ENCODE data around the gene PSORS1C1. TPM values are rescaled to one million over a fixed set of nuclear protein-coding genes. Genes with fewer than 3 reads are reported as not detected.
"Not testable (repeated sequence)": the region's sequence is repeated elsewhere in the genome, so short reads cannot be mapped to it uniquely, and the experiment has no call there.

The PSORS1C1 gene
- total and polyA plus RNA-seq, 4 experiments from 2014 or later, result 0.60 TPM; not detected in 3

GRCh38 chr6:31163922-31164321, 49.3 kb downstream of the PSORS1C1 start:
- no peak for DNase-seq
- Histone ChIP-seq H3K4me1 (ENCODE audit: insufficient read depth, low read length) (peaks cover 13% of the 10 kb centered on the region), H3K27me3 (ENCODE audit: insufficient read depth, low read length) (no peaks in the 10 kb centered on the region), H3K4me3 (ENCODE audit: low read length in 2 of 2) (no peak overlapping the region), H3K36me3 (ENCODE audit: insufficient read depth, low read length) (no peaks in the 10 kb centered on the region), H3K27ac (ENCODE audit: low read depth, low read length) (no peak overlapping the region), H3K9me3 (ENCODE audit: control insufficient read depth in 1 of 2, low read length in 2 of 2) (no peaks in the 10 kb centered on the region)
- ChIA-PET CTCF (ENCODE audit: partially characterized antibody) (no interaction called here), POLR2A (ENCODE audit: partially characterized antibody) (no interaction called here)
- Mint-ChIP-seq H3K27ac (no peak overlapping the region), H3K4me1 (peaks cover 10 to 13% (median 12%) of the 10 kb centered on the region in 4 donors), H3K4me3 (no peak overlapping the region), H3K27me3 (no peaks in the 10 kb centered on the region), H3K36me3 (no peaks in the 10 kb centered on the region), H3K9me3 (no peaks in the 10 kb centered on the region)
- intact Hi-C loops (cut with micrococcal nuclease), result no loop called here

DNA sequence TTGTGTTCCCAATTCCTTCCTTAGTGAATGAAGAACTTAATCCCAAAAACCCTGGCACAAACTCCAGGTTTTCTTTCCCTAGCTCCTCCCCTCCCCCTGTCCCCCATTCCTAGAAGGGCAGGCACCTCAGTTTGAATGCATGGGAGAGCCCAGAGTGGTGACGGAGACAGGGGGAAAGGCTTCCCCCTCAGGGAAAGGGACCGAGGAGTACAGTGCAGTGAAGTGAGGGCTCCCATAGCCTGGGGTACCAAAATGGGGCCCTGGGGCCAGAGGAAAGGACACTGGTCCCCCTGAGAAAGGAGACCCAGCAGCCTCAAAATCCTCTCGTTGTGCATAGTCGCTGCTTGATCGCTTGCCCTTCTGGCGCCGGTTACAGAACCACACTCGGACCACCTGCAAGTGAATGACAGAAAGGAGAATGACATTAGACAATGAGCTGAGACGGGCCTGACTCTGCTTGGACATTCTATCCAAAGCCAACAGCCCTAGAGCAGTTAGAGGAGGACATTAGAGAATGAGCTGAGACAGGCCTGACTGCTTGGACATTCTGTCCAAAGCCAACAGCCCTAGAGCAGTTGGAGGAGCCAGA, 50.0 kb downstream of the PSORS1C1 start:
- H3K4me1 Mint-ChIP-seq; intact Hi-C loops (cut with micrococcal nuclease); H3K36me3 Mint-ChIP-seq; H3K36me3 ChIP-seq (ENCODE audit: insufficient read depth, low read length); H3K9me3 ChIP-seq (ENCODE audit: control insufficient read depth in 1 of 2, low read length in 2 of 2); H3K4me3 ChIP-seq (ENCODE audit: low read length in 2 of 2); H3K4me1 ChIP-seq (ENCODE audit: insufficient read depth, low read length); H3K27me3 Mint-ChIP-seq; H3K27ac ChIP-seq (ENCODE audit: low read depth, low read length); H3K9me3 Mint-ChIP-seq; CTCF ChIA-PET (ENCODE audit: partially characterized antibody); H3K27me3 ChIP-seq (ENCODE audit: insufficient read depth, low read length); DNase-seq: not testable (repeated sequence)
- H3K27ac Mint-ChIP-seq, result peak overlapping the region in 3 of 7 donors; percentile 19 to 43 (median 30)
- peak overlapping the region in 2 of 8 donors; percentile 32 to 34 for H3K4me3 Mint-ChIP-seq
- POLR2A ChIA-PET (ENCODE audit: partially characterized antibody), result interaction anchor here (1.0 kb wide), 1 partner anchor 32 kb away, joined by 3 read pairs; no protein-coding TSS in a partner anchor

DNA sequence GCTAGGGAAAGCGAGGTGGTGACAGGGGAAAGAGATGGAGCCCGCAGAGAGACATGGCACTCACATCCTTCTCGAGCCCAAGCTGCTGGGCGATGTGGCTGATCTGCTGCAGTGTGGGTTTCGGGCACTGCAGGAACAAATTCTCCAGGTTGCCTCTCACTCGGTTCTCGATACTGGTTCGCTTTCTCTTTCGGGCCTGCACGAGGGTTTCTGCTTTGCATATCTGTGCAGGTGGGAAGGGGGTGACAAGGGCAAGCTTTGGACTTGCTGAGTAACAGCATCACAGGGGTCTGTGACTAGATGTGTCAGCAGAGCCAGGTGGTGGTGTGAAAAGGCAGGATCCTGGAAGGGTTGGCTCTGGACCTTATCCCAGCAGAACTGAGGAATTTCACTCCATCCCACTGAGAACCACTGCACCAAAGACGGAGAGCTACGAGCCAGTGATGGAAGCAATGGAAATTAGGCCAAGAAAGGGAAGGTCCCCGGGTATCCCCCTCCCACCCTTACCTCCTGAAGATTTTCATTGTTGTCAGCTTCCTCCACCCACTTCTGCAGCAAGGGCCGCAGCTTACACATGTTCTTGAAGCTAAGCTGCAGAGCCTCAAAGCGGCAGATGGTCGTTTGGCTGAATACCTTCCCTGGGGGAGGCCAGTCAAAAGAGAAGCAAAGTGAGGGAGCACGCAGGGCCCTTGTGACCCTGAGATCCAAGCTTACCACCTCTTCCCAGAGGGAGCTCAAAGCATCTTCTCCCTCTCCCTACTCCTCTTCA, 50.6 kb downstream of the PSORS1C1 start:
- H3K36me3 Mint-ChIP-seq; H3K4me3 ChIP-seq (ENCODE audit: low read length in 2 of 2); H3K36me3 ChIP-seq (ENCODE audit: insufficient read depth, low read length); H3K27ac ChIP-seq (ENCODE audit: low read depth, low read length); DNase-seq; H3K4me1 ChIP-seq (ENCODE audit: insufficient read depth, low read length); H3K27me3 Mint-ChIP-seq; intact Hi-C loops (cut with micrococcal nuclease); H3K9me3 Mint-ChIP-seq; H3K27me3 ChIP-seq (ENCODE audit: insufficient read depth, low read length); H3K9me3 ChIP-seq (ENCODE audit: control insufficient read depth in 1 of 2, low read length in 2 of 2); H3K4me1 Mint-ChIP-seq: not testable (repeated sequence)
- peak overlapping the region in 4 of 8 donors; percentile 4 to 58 (median 27) for H3K4me3 Mint-ChIP-seq
- ChIA-PET POLR2A (ENCODE audit: partially characterized antibody) (interaction anchor here (0.7 to 1.0 kb wide), 2 partner anchors 32 to 188 kb away, joined by 3 read pairs; no protein-coding TSS in a partner anchor), CTCF (ENCODE audit: partially characterized antibody) (interaction anchor here (0.9 to 2.0 kb wide), 3 partner anchors 9 to 277 kb away, joined by 3 to 5 read pairs (median 5); no protein-coding TSS in a partner anchor)
- peak overlapping the region in 5 of 7 donors; percentile 19 to 79 (median 55) for H3K27ac Mint-ChIP-seq

DNA sequence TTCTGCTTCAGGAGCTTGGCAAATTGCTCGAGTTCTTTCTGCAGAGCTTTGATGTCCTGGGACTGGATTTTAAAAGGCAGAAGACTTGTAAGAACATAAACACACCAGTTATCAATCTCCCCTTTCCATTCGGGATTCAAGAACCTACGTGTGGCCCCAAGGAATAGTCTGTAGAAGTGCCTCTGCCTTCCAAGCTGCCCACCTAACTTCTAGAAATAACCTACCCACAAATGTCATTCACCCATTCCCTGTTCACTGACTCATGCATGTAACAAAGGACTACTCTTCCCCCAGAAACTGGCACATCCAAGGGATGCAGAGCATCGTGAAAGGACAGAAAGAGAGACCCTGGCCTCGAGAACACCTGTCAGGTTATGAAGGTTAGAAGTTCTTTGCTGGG, 51.4 kb downstream of the PSORS1C1 start:
- Histone ChIP-seq H3K4me3 (ENCODE audit: low read length in 2 of 2) (no peak overlapping the region), H3K36me3 (ENCODE audit: insufficient read depth, low read length) (no peaks in the 10 kb centered on the region), H3K27me3 (ENCODE audit: insufficient read depth, low read length) (no peaks in the 10 kb centered on the region), H3K27ac (ENCODE audit: low read depth, low read length) (no peak overlapping the region), H3K4me1 (ENCODE audit: insufficient read depth, low read length) (no peaks in the 10 kb centered on the region), H3K9me3 (ENCODE audit: control insufficient read depth in 1 of 2, low read length in 2 of 2) (no peaks in the 10 kb centered on the region)
- Mint-ChIP-seq H3K9me3 (no peaks in the 10 kb centered on the region), H3K36me3 (no peaks in the 10 kb centered on the region), H3K27ac (peak overlapping the region in 1 of 7 donors; percentile 2), H3K4me3 (no peak overlapping the region), H3K27me3 (no peaks in the 10 kb centered on the region), H3K4me1 (peaks cover 0 to 7% (median 3%) of the 10 kb centered on the region in 4 donors)
- DNase-seq, result no peak
- intact Hi-C loops (cut with micrococcal nuclease), result no loop called here
- ChIA-PET POLR2A (ENCODE audit: partially characterized antibody) (interaction anchor here (0.7 kb wide), 1 partner anchor 188 kb away, joined by 3 read pairs; no protein-coding TSS in a partner anchor), CTCF (ENCODE audit: partially characterized antibody) (interaction anchor here (0.9 to 2.0 kb wide), 3 partner anchors 10 to 276 kb away, joined by 3 to 5 read pairs (median 5); no protein-coding TSS in a partner anchor)

DNA sequence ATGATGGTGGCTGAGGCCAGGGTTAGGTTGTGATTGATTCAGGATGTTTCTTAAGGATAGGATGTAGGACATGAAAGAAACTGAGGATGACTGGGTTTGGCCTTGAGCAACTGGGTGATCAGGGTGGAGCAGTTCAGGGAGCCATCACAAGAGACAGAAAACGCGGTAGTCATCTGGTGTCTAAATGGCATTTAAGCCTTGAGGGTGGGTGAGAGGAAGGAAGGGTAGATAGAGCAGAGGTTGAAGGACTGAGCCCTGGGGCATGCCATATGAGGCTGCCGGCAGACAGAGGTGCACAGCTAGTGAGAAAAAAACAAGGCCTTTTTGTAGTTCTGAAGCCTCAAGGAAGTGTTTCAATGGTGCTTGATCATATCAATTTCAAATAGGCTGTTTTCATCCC, 54.0 kb downstream of the PSORS1C1 start:
- H3K4me3 ChIP-seq (ENCODE audit: low read length in 2 of 2), result no peak overlapping the region
- Mint-ChIP-seq H3K4me3 (no peak overlapping the region), H3K36me3 (no peaks in the 10 kb centered on the region), H3K9me3 (peaks cover 0 to under 1% (median 0%) of the 10 kb centered on the region in 8 donors), H3K27me3 (no peaks in the 10 kb centered on the region), H3K27ac (peak overlapping the region in 1 of 7 donors; percentile 10), H3K4me1 (peaks cover 0 to 6% (median 3%) of the 10 kb centered on the region in 4 donors)
- intact Hi-C loops (cut with micrococcal nuclease), result no loop called here
- no peaks in the 10 kb centered on the region for H3K27me3 ChIP-seq (ENCODE audit: insufficient read depth, low read length)
- H3K27ac ChIP-seq (ENCODE audit: low read depth, low read length), result no peak overlapping the region
- POLR2A ChIA-PET (ENCODE audit: partially characterized antibody), result interaction anchor here (0.6 kb wide), 1 partner anchor 24 kb away, joined by 3 read pairs; no protein-coding TSS in a partner anchor
- no peak for DNase-seq
- no peaks in the 10 kb centered on the region for H3K36me3 ChIP-seq (ENCODE audit: insufficient read depth, low read length)
- no peaks in the 10 kb centered on the region for H3K4me1 ChIP-seq (ENCODE audit: insufficient read depth, low read length)
- CTCF ChIA-PET (ENCODE audit: partially characterized antibody), result no interaction called here
- H3K9me3 ChIP-seq (ENCODE audit: control insufficient read depth in 1 of 2, low read length in 2 of 2), result no peaks in the 10 kb centered on the region

GRCh38 chr6:31169123-31169857, 54.7 kb downstream of the PSORS1C1 start:
- Histone ChIP-seq H3K36me3 (ENCODE audit: insufficient read depth, low read length) (no peaks in the 10 kb centered on the region), H3K4me1 (ENCODE audit: insufficient read depth, low read length) (no peaks in the 10 kb centered on the region), H3K27me3 (ENCODE audit: insufficient read depth, low read length) (no peaks in the 10 kb centered on the region), H3K4me3 (ENCODE audit: low read length in 2 of 2) (no peak overlapping the region), H3K9me3 (ENCODE audit: control insufficient read depth in 1 of 2, low read length in 2 of 2) (no peaks in the 10 kb centered on the region), H3K27ac (ENCODE audit: low read depth, low read length) (no peak overlapping the region)
- peaks cover 0 to 6% (median 3%) of the 10 kb centered on the region in 4 donors for H3K4me1 Mint-ChIP-seq
- H3K27ac Mint-ChIP-seq, result no peak overlapping the region
- DNase-seq, result no peak
- POLR2A ChIA-PET (ENCODE audit: partially characterized antibody), result no interaction called here
- H3K27me3 Mint-ChIP-seq, result no peaks in the 10 kb centered on the region
- no peaks in the 10 kb centered on the region for H3K36me3 Mint-ChIP-seq
- CTCF ChIA-PET (ENCODE audit: partially characterized antibody), result no interaction called here
- no peak overlapping the region for H3K4me3 Mint-ChIP-seq
- H3K9me3 Mint-ChIP-seq, result peaks cover 0 to 3% (median 0%) of the 10 kb centered on the region in 8 donors
- intact Hi-C loops (cut with micrococcal nuclease), result no loop called here
